Amniotic epithelial cell (primary cell): Measurements from ENCODE around the gene ALDH1B1.

Source experiments
- DNase-seq: peaks from one replicate; pipeline ENCODE4 v3.0.0-alpha.2; 2010; ENCODE audit warnings: low read depth

ALDH1B1 gene

DNA sequence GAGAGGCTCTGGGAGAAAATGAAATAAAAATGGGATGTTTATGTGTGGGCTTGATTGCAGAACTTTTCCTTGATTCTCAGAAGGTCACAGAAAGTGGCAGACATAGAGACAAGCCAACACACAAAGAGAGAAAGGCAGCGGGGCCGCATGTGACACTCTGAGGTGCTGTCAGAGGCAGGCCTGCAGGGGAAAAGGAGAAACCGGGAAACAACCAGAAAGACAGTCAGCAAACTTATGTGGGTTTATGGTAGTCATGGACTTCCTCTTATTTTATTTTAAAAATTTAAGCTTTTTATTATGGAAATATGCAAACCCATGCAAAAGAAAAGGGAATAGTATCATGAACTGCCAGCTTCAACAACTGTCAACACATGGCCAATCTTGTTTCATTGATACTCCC, 48.0 kb downstream of the ALDH1B1 start:
- no peak for DNase-seq

- no peak for DNase-seq
These were observed 49.0 kb downstream of the ALDH1B1 start for GRCh38 chr9:38441347-38442085.

- DNase-seq = no peak
These were observed 50.1 kb downstream of the ALDH1B1 start for GRCh38 chr9:38442473-38443096.

DNA sequence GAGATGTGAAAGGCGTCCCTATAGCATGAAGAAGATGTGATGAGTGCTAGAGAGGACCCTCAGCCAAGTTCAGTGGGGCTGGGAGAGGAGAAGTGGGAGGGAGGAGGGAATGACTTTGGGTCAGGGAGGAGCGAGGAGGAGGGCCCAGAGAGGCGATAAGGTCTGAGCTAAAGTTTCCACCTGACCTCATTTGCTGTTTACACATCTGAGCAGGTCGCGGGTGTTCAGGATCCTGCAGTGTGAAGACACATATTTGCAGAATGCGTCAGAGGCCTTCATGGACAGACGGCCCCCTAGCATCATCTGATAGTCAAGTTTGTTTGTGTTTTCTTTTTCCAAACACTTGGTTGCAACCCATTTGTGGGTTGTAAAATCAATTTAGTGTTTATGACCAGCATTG, 50.7 kb downstream of the ALDH1B1 start:
- DNase-seq = peak; percentile 61

GRCh38 chr9:38443597-38443996, 51.1 kb downstream of the ALDH1B1 start:
- no peak for DNase-seq

DNA sequence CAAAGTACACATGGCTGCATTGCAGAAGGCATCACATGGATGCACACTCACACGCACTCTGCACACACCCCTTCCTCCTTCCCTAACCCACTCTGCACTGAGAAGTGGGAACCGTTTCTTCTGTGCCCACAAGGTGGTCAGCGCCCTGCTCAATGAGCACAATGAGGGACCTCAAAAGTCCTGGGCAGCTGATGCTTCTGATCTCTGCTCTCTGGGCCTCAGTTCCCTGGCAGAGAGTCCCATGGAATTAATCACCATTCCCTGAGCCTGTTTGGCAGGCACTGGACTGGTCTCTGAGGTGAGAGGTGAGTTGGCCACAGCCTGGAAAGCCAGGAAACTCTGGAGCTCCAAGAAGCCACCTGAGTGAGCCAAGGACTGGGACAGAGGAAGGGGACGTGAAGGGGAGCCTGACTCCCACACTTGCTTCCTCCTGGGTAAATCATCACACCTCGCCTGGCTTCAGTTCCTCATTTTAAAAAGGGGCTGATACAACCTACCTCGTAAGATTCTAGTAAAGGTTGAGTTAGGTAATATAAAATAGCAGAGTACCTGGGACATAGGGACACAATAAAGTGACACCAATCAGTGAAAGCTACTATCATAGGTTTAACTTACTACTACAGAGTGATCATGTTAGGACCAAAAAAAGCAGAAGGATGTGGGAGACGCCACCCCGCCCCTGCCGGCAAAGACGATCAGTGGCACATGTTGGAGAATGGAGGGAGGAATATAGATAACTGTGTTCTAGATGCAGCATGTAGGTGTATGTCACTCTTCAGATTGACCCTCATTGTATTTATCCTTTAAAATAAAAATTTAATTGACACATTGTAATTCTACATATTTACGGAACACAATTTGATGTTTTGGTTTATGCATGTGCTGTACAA, 52.9 kb downstream of the ALDH1B1 start:
- DNase-seq = no peak

- no peak for DNase-seq
These were observed 55.2 kb downstream of the ALDH1B1 start for GRCh38 chr9:38447703-38448102.
